Smooth muscle cell (in vitro differentiated cells): ENCODE results near the gene TRERF1. TPM values are rescaled to one million over a fixed set of nuclear protein-coding genes. Genes with fewer than 3 reads are reported as not detected.
"Not testable (repeated sequence)": the region's sequence is repeated elsewhere in the genome, so short reads cannot be mapped to it uniquely, and the experiment has no call there.

Source experiments
- DNase-seq: peaks from one replicate; lab custom pipeline; 2025; ENCODE audit not compliant: unreplicated experiment; lab: John Stamatoyannopoulos, UW
- H2AFZ ChIP-seq: fragments of 200-600 bp; sonication (generic); 2 replicates; pipeline ENCODE4 v1.6.0; 2016; ENCODE audit warnings: antibody characterized with exemption, low read depth, mild to moderate bottlenecking
- H3F3A ChIP-seq: fragments of 200-600 bp; sonication (generic); 2 replicates; pipeline ENCODE4 v1.6.0; 2017; ENCODE audit warnings: antibody characterized with exemption, low read depth
- H3K27ac ChIP-seq: fragments of 200-600 bp; sonication (generic); 2 replicates; pipeline ENCODE4 v1.5.1; 2016; ENCODE audit warnings: low read depth, mild to moderate bottlenecking
- H3K27me3 ChIP-seq: fragments of 200-600 bp; sonication (generic); 2 replicates; pipeline ENCODE4 v1.6.1; 2016; ENCODE audit warnings: low read depth, mild to moderate bottlenecking
- H3K36me3 ChIP-seq: fragments of 200-600 bp; sonication (generic); 2 replicates; pipeline ENCODE4 v1.5.1; 2016; ENCODE audit warnings: low read depth
- H3K4me1 ChIP-seq: fragments of 200-600 bp; sonication (generic); 2 replicates; pipeline ENCODE4 v1.5.1; 2016; ENCODE audit warnings: low read depth
- H3K4me2 ChIP-seq: fragments of 200-600 bp; sonication (generic); 2 replicates; pipeline ENCODE4 v1.6.0; 2016; ENCODE audit warnings: mild to moderate bottlenecking
- H3K4me3 ChIP-seq: fragments of 200-600 bp; sonication (generic); 2 replicates; pipeline ENCODE4 v1.5.1; 2016; ENCODE audit warnings: mild to moderate bottlenecking
- H3K79me2 ChIP-seq: fragments of 200-600 bp; sonication (generic); 2 replicates; pipeline ENCODE4 v1.6.0; 2016; ENCODE audit warnings: low read depth, mild to moderate bottlenecking
- H3K9ac ChIP-seq: fragments of 200-600 bp; sonication (generic); 2 replicates; pipeline ENCODE4 v1.6.0; 2016; ENCODE audit warnings: low read depth
- H3K9me3 ChIP-seq: fragments of 200-600 bp; sonication (generic); replicated peaks from 2 replicates; pipeline ENCODE4 v1.5.1; 2016; ENCODE audit warnings: low read depth
- H4K20me1 ChIP-seq: fragments of 200-600 bp; sonication (generic); 2 replicates; pipeline ENCODE4 v1.6.0; 2016; ENCODE audit warnings: low read depth
- CTCF ChIP-seq: fragments of 200-600 bp; sonication (generic); IDR thresholded peaks from 2 replicates; pipeline ENCODE4 v1.5.1; 2017; ENCODE audit warnings: borderline replicate concordance, mild to moderate bottlenecking, antibody characterized with exemption; ENCODE audit not compliant: insufficient read depth, poor library complexity, severe bottlenecking
- WGBS: methylation state at CpG from one replicate; pipeline ENCODE4 v1.1.7; 2016; ENCODE audit warnings: low lambda C conversion rate; 5-methylcytosine and 5-hydroxymethylcytosine counted together
- polyA plus RNA-seq: library from polyadenylated mRNA; unstranded; fragments of >200 nt; fragmentation: Nextera tagmentation; extraction: Ambion mirVana; gene quantifications from 2 replicates; pipeline ENCODE4 v1.2.1, GENCODE V29; 2016
- total RNA-seq: library from RNA; depleted of rRNA; stranded (reverse); fragments of >200 nt; gene quantifications from 2 replicates; pipeline ENCODE4 v1.2.3, GENCODE V29; 2014

TRERF1 gene
- total and polyA plus RNA-seq, 2 experiments from 2014 or later = 3.5 to 5.3 TPM

- H3K4me3 ChIP-seq = no peak overlapping the region
- no peaks in the 10 kb centered on the region for H3K4me1 ChIP-seq
- H3K27ac ChIP-seq = no peak overlapping the region
- H3K9me3 ChIP-seq = no peaks in the 10 kb centered on the region
- no peaks in the 10 kb centered on the region for H3K36me3 ChIP-seq
- 74% methylated on average over 2 of the region's 2 CpGs for WGBS
- no peak for DNase-seq
- no peak overlapping the region for H3K9ac ChIP-seq
- H3K4me2 ChIP-seq = no peak overlapping the region
- H3K27me3 ChIP-seq = no peaks in the 10 kb centered on the region
- H3F3A ChIP-seq = no peaks in the 10 kb centered on the region
- H2AFZ ChIP-seq = no peak overlapping the region
- no peaks in the 10 kb centered on the region for H3K79me2 ChIP-seq
- TF ChIP-seq CTCF = no peak
- H4K20me1 ChIP-seq = no peaks in the 10 kb centered on the region
Measured at GRCh38 chr6:42326248-42326647, 125.5 kb downstream of the TRERF1 start.

- H3K9ac ChIP-seq, H3K4me3 ChIP-seq, H2AFZ ChIP-seq, H3K4me1 ChIP-seq, DNase-seq, H3K27me3 ChIP-seq, H3F3A ChIP-seq, H3K9me3 ChIP-seq, H3K27ac ChIP-seq, H3K79me2 ChIP-seq, H3K4me2 ChIP-seq, H3K36me3 ChIP-seq, H4K20me1 ChIP-seq: not testable (repeated sequence)
- 82% methylated on average over 5 of the region's 5 CpGs for WGBS
Measured at GRCh38 chr6:42324656-42325324, 126.9 kb downstream of the TRERF1 start.

GRCh38 chr6:42322676-42323075 lies 129.1 kb downstream of the TRERF1 start:
- H3K4me1 ChIP-seq = no peaks in the 10 kb centered on the region
- no peaks in the 10 kb centered on the region for H3K9me3 ChIP-seq
- H4K20me1 ChIP-seq = no peaks in the 10 kb centered on the region
- no peaks in the 10 kb centered on the region for H3F3A ChIP-seq
- no peaks in the 10 kb centered on the region for H3K27me3 ChIP-seq
- H3K4me2 ChIP-seq = no peak overlapping the region
- DNase-seq = no peak
- no peak overlapping the region for H3K9ac ChIP-seq
- H3K36me3 ChIP-seq = no peaks in the 10 kb centered on the region
- WGBS = 38% methylated on average over 2 of the region's 2 CpGs
- H3K79me2 ChIP-seq = no peaks in the 10 kb centered on the region
- H3K4me3 ChIP-seq = no peak overlapping the region
- H3K27ac ChIP-seq = no peak overlapping the region
- H2AFZ ChIP-seq = no peak overlapping the region
- no peak for TF ChIP-seq CTCF

GRCh38 chr6:42321976-42322375 lies 129.8 kb downstream of the TRERF1 start:
- WGBS = 100% methylated on average over 2 of the region's 2 CpGs
- no peak overlapping the region for H3K27ac ChIP-seq
- H3K36me3 ChIP-seq = no peaks in the 10 kb centered on the region
- no peak for DNase-seq
- no peaks in the 10 kb centered on the region for H3K79me2 ChIP-seq
- H2AFZ ChIP-seq = no peak overlapping the region
- H3K9ac ChIP-seq = no peak overlapping the region
- no peak overlapping the region for H3K4me3 ChIP-seq
- H4K20me1 ChIP-seq = no peaks in the 10 kb centered on the region
- H3F3A ChIP-seq = peaks cover 4% of the 10 kb centered on the region
- H3K9me3 ChIP-seq = no peaks in the 10 kb centered on the region
- no peak for TF ChIP-seq CTCF
- peaks cover 3% of the 10 kb centered on the region for H3K4me1 ChIP-seq
- no peaks in the 10 kb centered on the region for H3K27me3 ChIP-seq
- no peak overlapping the region for H3K4me2 ChIP-seq
